IMR-90 (cell line): Measurements from ENCODE around the gene PRKCB. TPM values are rescaled to one million over a fixed set of nuclear protein-coding genes. Genes with fewer than 3 reads are reported as not detected.
A peak's percentile ranks its signal among the peaks of the same experiment; 100 is the strongest.

ENCODE experiments used
- ATAC-seq: fragments of 200-7000 bp; cut with Tn5 transposase; 2 replicates; pipeline ENCODE4 v1.9.1; 2020; ENCODE audit warnings: low read depth, mild to moderate bottlenecking, moderate library complexity
- BruUV-seq: library from RNA; stranded (reverse); fragments of 400-500 nt; replicated peaks from 2 replicates; lab custom pipeline; 2021; lab: Mats Ljungman, UMichigan
- CTCF ChIA-PET: fragments of 300-600 bp; formaldehyde crosslinking; extraction: SDS; loops from one replicate; lab custom pipeline; 2021; ENCODE audit warnings: antibody characterized with exemption; lab: Yijun Ruan, JAX
- POLR2A ChIA-PET: fragments of 300-600 bp; sonication (Branson Sonifier 250); formaldehyde crosslinking; loops from one replicate; lab custom pipeline; 2022; ENCODE audit warnings: antibody characterized with exemption; ENCODE audit not compliant: unreplicated experiment; lab: Charles Lee
- DNase-seq: peaks from one replicate; pipeline ENCODE4 v3.0.0; 2013
- H2AFZ ChIP-seq: replicated peaks from 2 replicates; pipeline ENCODE3; 2013; ENCODE audit warnings: low read length, mild to moderate bottlenecking; ENCODE audit not compliant: poor library complexity
- H2AK5ac ChIP-seq: 2 replicates; pipeline ENCODE4 v1.6.1; 2013; ENCODE audit warnings: low read depth, low read length, inconsistent platforms
- H2AK9ac ChIP-seq: replicated peaks from 2 replicates; pipeline ENCODE3; 2013; ENCODE audit warnings: mild to moderate bottlenecking, low read depth, low read length, moderate library complexity; ENCODE audit not compliant: poor library complexity
- H2BK120ac ChIP-seq: 2 replicates; pipeline ENCODE4 v1.6.1; 2013; ENCODE audit warnings: low read depth, low read length, inconsistent platforms
- H2BK15ac ChIP-seq: 3 replicates; pipeline ENCODE4 v1.6.1; 2013; ENCODE audit warnings: low read depth, low read length, inconsistent platforms
- H2BK20ac ChIP-seq: 2 replicates; pipeline ENCODE4 v1.6.1; 2013; ENCODE audit warnings: low read depth, mild to moderate bottlenecking, inconsistent platforms, low read length, moderate library complexity
- H2BK5ac ChIP-seq: 2 replicates; pipeline ENCODE4 v1.6.1; 2013; ENCODE audit warnings: mild to moderate bottlenecking, low read depth, low read length, inconsistent platforms; ENCODE audit not compliant: poor library complexity, severe bottlenecking
- H3K14ac ChIP-seq: replicated peaks from 2 replicates; pipeline ENCODE4 v1.6.1; 2013; ENCODE audit warnings: low read depth, low read length, inconsistent platforms
- H3K18ac ChIP-seq: 2 replicates; pipeline ENCODE4 v1.6.1; 2013; ENCODE audit warnings: low read depth, low read length, control low read depth
- H3K23ac ChIP-seq: 2 replicates; pipeline ENCODE4 v1.6.1; 2013; ENCODE audit warnings: low read depth, low read length, inconsistent platforms
- H3K27ac ChIP-seq: 2 replicates; pipeline ENCODE4 v1.5.1; 2013; ENCODE audit warnings: mild to moderate bottlenecking, control low read depth, low read length; ENCODE audit not compliant: insufficient read depth
- H3K27me3 ChIP-seq: 2 replicates; pipeline ENCODE4 v1.6.1; 2013; ENCODE audit warnings: low read length; ENCODE audit not compliant: control insufficient read depth, insufficient read depth
- H3K36me3 ChIP-seq: 2 replicates; pipeline ENCODE4 v1.6.1; 2013; ENCODE audit warnings: low read length, mixed read lengths; ENCODE audit not compliant: control insufficient read depth, insufficient read depth
- H3K4ac ChIP-seq: 2 replicates; pipeline ENCODE4 v1.6.1; 2013; ENCODE audit warnings: low read depth, low read length, inconsistent platforms
- H3K4me1 ChIP-seq: 2 replicates; pipeline ENCODE4 v1.6.1; 2013; ENCODE audit warnings: low read length, mixed read lengths; ENCODE audit not compliant: control insufficient read depth, insufficient read depth
- H3K4me2 ChIP-seq: 2 replicates; pipeline ENCODE4 v1.6.1; 2013; ENCODE audit warnings: low read depth, mild to moderate bottlenecking, control low read depth, low read length, moderate library complexity
- H3K4me3 ChIP-seq: 2 replicates; pipeline ENCODE4 v1.5.1; 2013; ENCODE audit warnings: low read depth, mild to moderate bottlenecking, control low read depth, low read length, moderate library complexity; ENCODE audit not compliant: insufficient read depth
- H3K56ac ChIP-seq: 2 replicates; pipeline ENCODE4 v1.6.1; 2013; ENCODE audit warnings: low read length, inconsistent platforms; ENCODE audit not compliant: insufficient read depth; ENCODE audit errors: extremely low read depth
- H3K79me1 ChIP-seq, 2 experiments: 2 replicates each; pipeline ENCODE4 v1.6.1; 2013; ENCODE audit warnings: low read length in 2 of 2, inconsistent platforms in 1 of 2, low read depth in 1 of 2
- H3K9ac ChIP-seq: 2 replicates; pipeline ENCODE4 v1.6.1; 2013; ENCODE audit warnings: low read depth, low read length, control low read depth
- H3K9me1 ChIP-seq: 2 replicates; pipeline ENCODE4 v1.6.1; 2013; ENCODE audit warnings: low read length, inconsistent platforms; ENCODE audit not compliant: insufficient read depth
- H3K9me3 ChIP-seq: 2 replicates; pipeline ENCODE4 v1.6.1; 2013; ENCODE audit warnings: low read length; ENCODE audit not compliant: control insufficient read depth, insufficient read depth
- H4K20me1 ChIP-seq: 2 replicates; pipeline ENCODE4 v1.6.1; 2013; ENCODE audit warnings: low read length, inconsistent platforms; ENCODE audit not compliant: insufficient read depth
- H4K5ac ChIP-seq: 2 replicates; pipeline ENCODE4 v1.6.1; 2013; ENCODE audit warnings: mild to moderate bottlenecking, low read depth, low read length, control low read depth
- H4K8ac ChIP-seq, 2 experiments: 2 replicates each; pipeline ENCODE4 v1.6.1; 2013; ENCODE audit warnings: low read depth in 2 of 2, low read length in 2 of 2, control low read depth in 1 of 2, inconsistent platforms in 1 of 2
- H4K91ac ChIP-seq: 2 replicates; pipeline ENCODE4 v1.6.1; 2013; ENCODE audit warnings: low read depth, low read length, inconsistent platforms; ENCODE audit not compliant: insufficient read depth
- CTCF ChIP-seq: conservative IDR thresholded peaks from 2 replicates; pipeline ENCODE4 v1.5.1; 2012; ENCODE audit warnings: mild to moderate bottlenecking, low read depth, low read length, improper control_type of control experiment
- MAFK ChIP-seq: IDR thresholded peaks from 2 replicates; pipeline ENCODE4 v1.6.1; 2012; ENCODE audit warnings: low read depth, low read length, improper control_type of control experiment
- RAD21 ChIP-seq: IDR thresholded peaks from 2 replicates; pipeline ENCODE4 v1.6.1; 2012; ENCODE audit warnings: low read length, improper control_type of control experiment
- SMC3 ChIP-seq: fragments of 150-350 bp; IDR thresholded peaks from 2 replicates; pipeline ENCODE4 v1.6.1; 2016; ENCODE audit warnings: low read depth, mild to moderate bottlenecking, antibody characterized with exemption, low read length, moderate library complexity
- WGBS, 2 experiments: methylation state at CpG; one replicate each; pipeline versions ENCODE4 v1.1.5 to v1.1.7; 2013; ENCODE audit warnings: missing lambda C conversion rate in 2 of 2; ENCODE audit not compliant: insufficient read length in 1 of 2; ENCODE audit errors: extremely low coverage in 2 of 2; 5-methylcytosine and 5-hydroxymethylcytosine counted together
- dilution Hi-C: fragments of 300-500 bp; cut with HindIII; formaldehyde crosslinking; loops from one replicate; pipeline ENCODE4 v1.14.3; 2018; ENCODE audit warnings: low sequenced_read_pairs; ENCODE audit not compliant: unreplicated experiment
- in situ Hi-C: fragments of 300-500 bp; cut with MboI; formaldehyde crosslinking; loops from 3 replicates; pipeline ENCODE4 v1.14.3; 2019; ENCODE audit warnings: low sequenced_read_pairs, inconsistent platforms, mixed read lengths
- intact Hi-C: fragments of 100-400 bp; cut with micrococcal nuclease; formaldehyde crosslinking; loops from 2 replicates; pipeline ENCODE4 v1.10.0; 2022
- polyA plus RNA-seq, 3 experiments: library from polyadenylated mRNA; depleted of rRNA; stranded (reverse); fragments of >200 nt; gene quantifications; 2 replicates each; pipeline ENCODE4 v1.2.3, GENCODE V29; 2012; ENCODE audit warnings: low replicate concordance in 1 of 3
- total RNA-seq: library from RNA; depleted of rRNA; stranded (reverse); fragments of >200 nt; gene quantifications from 2 replicates; pipeline ENCODE4 v1.2.3, GENCODE V29; 2012

PRKCB gene
- total and polyA plus RNA-seq, 2 of the 4 experiments (the other 2 are of a cell fraction) = under 0.01 TPM; not detected in 1

DNA sequence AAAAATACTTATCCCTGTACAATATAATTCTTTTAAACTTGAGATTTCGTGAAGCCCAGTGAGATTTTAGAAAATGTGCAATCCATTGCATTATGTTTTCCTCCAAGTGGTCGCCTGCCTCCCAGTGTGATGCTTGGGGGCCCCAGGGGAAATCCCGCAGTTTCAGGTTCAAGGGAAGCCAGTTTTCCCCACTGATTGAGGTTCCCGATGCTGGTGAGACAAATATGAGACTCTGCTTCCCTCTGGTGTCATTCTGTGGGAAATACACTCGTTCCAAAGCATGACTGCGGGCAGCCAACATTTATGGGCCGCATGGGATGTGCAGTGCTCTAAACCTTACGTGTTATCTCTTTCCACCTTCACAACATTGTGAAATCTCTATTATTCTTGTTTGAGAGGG lies 200.8 kb downstream of the PRKCB start:
- H3K79me1 ChIP-seq = no peaks in the 10 kb centered on the region
- no peak overlapping the region for H4K5ac ChIP-seq
- no peak overlapping the region for H2BK5ac ChIP-seq
- no peak overlapping the region for H3K9ac ChIP-seq
- peak; percentile 83 for TF ChIP-seq RAD21
- TF ChIP-seq SMC3 = peak; percentile 66
- no peak for TF ChIP-seq MAFK
- TF ChIP-seq CTCF = peak; percentile 72
- H3K4me2 ChIP-seq = no peak overlapping the region
- H3K14ac ChIP-seq = no peak overlapping the region
- DNase-seq (peak; percentile 33), ATAC-seq (peak; percentile 94)
- H3K36me3 ChIP-seq = no peaks in the 10 kb centered on the region
- no peaks in the 10 kb centered on the region for H3K9me1 ChIP-seq
- no peak overlapping the region for H2AK5ac ChIP-seq
- H2BK120ac ChIP-seq = no peak overlapping the region
- in situ Hi-C loops (no loop called here), dilution Hi-C loops (no loop called here), intact Hi-C loops (loop anchor here (1.0 to 2.0 kb wide), 3 partner anchors 235 to 479 kb away; partner anchors contain the start of genes EARS2, PLK1 and UBFD1)
- H4K20me1 ChIP-seq = no peaks in the 10 kb centered on the region
- H2AK9ac ChIP-seq = no peak overlapping the region
- H2BK15ac ChIP-seq = no peak overlapping the region
- H3K18ac ChIP-seq = no peak overlapping the region
- H3K4me3 ChIP-seq = no peak overlapping the region
- no peak overlapping the region for H2BK20ac ChIP-seq
- H3K4ac ChIP-seq = no peak overlapping the region
- no peaks in the 10 kb centered on the region for H3K4me1 ChIP-seq
- POLR2A ChIA-PET = no interaction called here
- CTCF ChIA-PET = interaction anchor here (0.6 to 1.4 kb wide), 2 partner anchors 229 to 479 kb away, joined by 3 to 4 read pairs; partner anchors contain the start of genes EARS2 and UBFD1
- H4K8ac ChIP-seq = no peak overlapping the region
- H2AFZ ChIP-seq = peak overlapping the region; percentile 27
- H3K9me3 ChIP-seq = no peaks in the 10 kb centered on the region
- no peak overlapping the region for H3K27ac ChIP-seq
- H3K23ac ChIP-seq = no peak overlapping the region
- 0% methylated on average over 3 of the region's 8 CpGs; no CpG with 5 or more reads in 1 of the 2 experiments for WGBS, 2 experiments
- BruUV-seq = no TSS peak
- no peaks in the 10 kb centered on the region; the same call in 1 of the 2 replicates for H3K27me3 ChIP-seq
- H4K91ac ChIP-seq = no peak overlapping the region
- H3K56ac ChIP-seq = no peak overlapping the region
